ENCODE data around the gene RERE. TPM values are rescaled to one million over a fixed set of nuclear protein-coding genes. Genes with fewer than 3 reads are reported as not detected.

The RERE gene
- polyA plus RNA-seq, 1 of the 3 experiments (the other 2 are of a cell fraction), result 8.1 TPM

DNA sequence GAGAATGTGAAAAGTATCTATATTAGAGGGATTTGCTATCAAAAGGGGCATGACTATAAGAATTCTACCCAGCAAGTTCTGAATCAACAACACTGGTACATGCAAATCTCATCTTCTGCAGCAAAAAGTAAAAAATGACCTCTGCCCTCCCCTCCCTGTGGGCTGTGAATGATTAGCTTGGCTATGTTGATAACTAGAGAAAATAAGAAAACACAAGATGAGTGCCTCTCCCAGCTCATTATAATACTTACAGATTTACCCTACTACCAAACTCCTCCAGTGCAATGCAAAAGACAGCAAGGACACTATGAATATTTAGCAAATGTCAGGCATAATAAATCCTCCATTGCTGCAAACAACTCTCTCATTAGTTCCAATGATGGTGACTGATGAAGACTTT, 397.1 kb downstream of the RERE start (continued):
- TF ChIP-seq, protein P1, sequence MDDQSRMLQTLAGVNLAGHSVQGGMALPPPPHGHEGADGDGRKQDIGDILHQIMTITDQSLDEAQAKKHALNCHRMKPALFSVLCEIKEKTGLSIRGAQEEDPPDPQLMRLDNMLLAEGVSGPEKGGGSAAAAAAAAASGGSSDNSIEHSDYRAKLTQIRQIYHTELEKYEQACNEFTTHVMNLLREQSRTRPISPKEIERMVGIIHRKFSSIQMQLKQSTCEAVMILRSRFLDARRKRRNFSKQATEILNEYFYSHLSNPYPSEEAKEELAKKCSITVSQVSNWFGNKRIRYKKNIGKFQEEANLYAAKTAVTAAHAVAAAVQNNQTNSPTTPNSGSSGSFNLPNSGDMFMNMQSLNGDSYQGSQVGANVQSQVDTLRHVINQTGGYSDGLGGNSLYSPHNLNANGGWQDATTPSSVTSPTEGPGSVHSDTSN (IDR thresholded peaks at IDR 0.05), result no peak
- no peak for TF ChIP-seq RAD21 (IDR thresholded peaks at IDR 0.05; ENCODE audit: low read length)
- no peak for TF ChIP-seq FOXJ3 (CRISPR knock-in tag; IDR thresholded peaks at IDR 0.05)
- no peak for TF ChIP-seq RFX5 (IDR thresholded peaks at IDR 0.05; ENCODE audit: low read length)

DNA sequence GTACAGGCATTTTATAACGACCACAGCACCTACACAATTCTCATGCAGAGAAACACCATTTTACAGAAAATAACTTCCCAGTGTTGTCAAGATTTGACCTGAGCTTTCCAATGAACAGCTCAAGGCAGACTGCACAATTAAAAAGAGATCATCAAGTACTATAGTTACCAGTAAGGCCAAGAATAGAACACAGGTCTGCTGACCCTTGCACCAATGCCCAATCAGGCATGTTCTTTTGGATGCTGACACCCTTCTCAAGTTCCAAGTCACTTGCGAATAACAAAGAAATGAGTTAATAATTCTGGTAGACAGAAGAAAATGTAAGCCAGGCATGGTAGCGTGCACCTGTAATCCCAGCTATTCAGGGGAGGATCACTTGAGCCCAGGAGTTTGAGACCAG, 397.6 kb downstream of the RERE start:
- peaks cover 28 to 34% of the 10 kb centered on the region in 2 experiments; a peak in 3 of 4 replicates for H3K4me1 ChIP-seq (ENCODE audit: control insufficient read depth in 1 of 2, insufficient read depth in 2 of 2, low read depth in 1 of 2, low read length in 1 of 2)
- CTCF ChIA-PET, result interaction anchor here (1.9 kb wide), 1 partner anchor 11 kb away, joined by 11 read pairs; no protein-coding TSS in a partner anchor
- POLR2A ChIA-PET, result no interaction called here
- peak overlapping the region; percentile 89; the same call in 1 of the 2 replicates for H3K4me2 ChIP-seq
- H3K9me2 ChIP-seq, result no peaks in the 10 kb centered on the region
- H3K4me3 ChIP-seq (ENCODE audit: low read depth in 2 of 2, low read length in 1 of 2), result no peak overlapping the region
- no peaks in the 10 kb centered on the region for H3K9me3 ChIP-seq
- H2AFZ ChIP-seq (ENCODE audit: low read depth), result no peak overlapping the region
- peaks cover 27% of the 10 kb centered on the region for H3F3A ChIP-seq (replicated peaks; ENCODE audit: insufficient read depth)
- no peaks in the 10 kb centered on the region for H3K27me3 ChIP-seq (ENCODE audit: insufficient read depth)
- WGBS (ENCODE audit: low lambda C conversion rate), result 90% methylated on average over 3 of the region's 3 CpGs
- peaks cover 44 to 55% of the 10 kb centered on the region in 2 experiments for H3K36me3 ChIP-seq (replicated peaks in 1 of 2; ENCODE audit: control insufficient read depth in 1 of 2, insufficient read depth in 2 of 2, low read length in 1 of 2)
- H3K27ac ChIP-seq (ENCODE audit: low read depth in 2 of 2, low read length in 1 of 2), result no peak overlapping the region
- TF ChIP-seq, protein P2, sequence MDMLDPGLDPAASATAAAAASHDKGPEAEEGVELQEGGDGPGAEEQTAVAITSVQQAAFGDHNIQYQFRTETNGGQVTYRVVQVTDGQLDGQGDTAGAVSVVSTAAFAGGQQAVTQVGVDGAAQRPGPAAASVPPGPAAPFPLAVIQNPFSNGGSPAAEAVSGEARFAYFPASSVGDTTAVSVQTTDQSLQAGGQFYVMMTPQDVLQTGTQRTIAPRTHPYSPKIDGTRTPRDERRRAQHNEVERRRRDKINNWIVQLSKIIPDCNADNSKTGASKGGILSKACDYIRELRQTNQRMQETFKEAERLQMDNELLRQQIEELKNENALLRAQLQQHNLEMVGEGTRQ (IDR thresholded peaks at IDR 0.05; ENCODE audit: borderline replicate concordance, low read depth, low read length), result no peak
- no peak for TF ChIP-seq RAD21 (IDR thresholded peaks at IDR 0.05; ENCODE audit: low read length)
- no peak for TF ChIP-seq ZBTB33 (IDR thresholded peaks at IDR 0.05; ENCODE audit: borderline replicate concordance, low read depth)
- TF ChIP-seq, protein P1 (IDR thresholded peaks at IDR 0.05), result no peak
- TF ChIP-seq ELF1 (IDR thresholded peaks at IDR 0.05), result no peak
- no peak for TF ChIP-seq JUND (IDR thresholded peaks at IDR 0.05)
- DNase-seq, result no peak
- peaks cover 19% of the 10 kb centered on the region; the same call in 1 of the 2 replicates for H4K20me1 ChIP-seq (ENCODE audit: insufficient read depth)
- H3K9ac ChIP-seq, result no peak overlapping the region
- H3K79me2 ChIP-seq (ENCODE audit: insufficient read depth), result peaks cover 79% of the 10 kb centered on the region

DNA sequence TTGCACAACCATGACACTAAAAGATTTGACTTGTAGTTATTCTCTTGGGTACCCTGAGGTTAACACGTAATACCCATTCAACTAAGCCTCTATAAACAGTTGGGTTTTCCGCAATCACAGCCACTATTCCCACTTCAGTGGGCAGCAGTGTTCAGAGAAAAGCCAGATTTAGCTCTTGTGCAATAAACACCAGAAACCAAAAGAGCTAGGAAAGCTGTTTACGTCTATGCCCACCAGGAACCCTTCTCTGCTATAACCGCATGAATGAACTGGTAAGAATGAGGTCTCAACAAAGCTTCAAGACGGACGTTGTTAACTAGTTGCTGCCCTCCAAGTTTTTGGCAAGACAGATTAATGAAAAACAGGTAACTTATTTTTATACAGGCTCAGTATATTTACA, 398.3 kb downstream of the RERE start:
- no peak for DNase-seq

More for the DNA sequence above, 398.3 kb downstream of the RERE start:
- Histone ChIP-seq H3K9me3 (no peaks in the 10 kb centered on the region), H3K27me3 (ENCODE audit: insufficient read depth) (no peaks in the 10 kb centered on the region), H4K20me1 (ENCODE audit: insufficient read depth) (peaks cover 19% of the 10 kb centered on the region; the same call in 1 of the 2 replicates), H3F3A (replicated peaks; ENCODE audit: insufficient read depth) (peaks cover 22% of the 10 kb centered on the region), H3K36me3 (replicated peaks in 1 of 2; ENCODE audit: control insufficient read depth in 1 of 2, insufficient read depth in 2 of 2, low read length in 1 of 2) (peaks cover 51 to 55% of the 10 kb centered on the region in 2 experiments), H3K9me2 (no peaks in the 10 kb centered on the region), H3K4me1 (ENCODE audit: control insufficient read depth in 1 of 2, insufficient read depth in 2 of 2, low read depth in 1 of 2, low read length in 1 of 2) (peaks cover 21 to 28% of the 10 kb centered on the region in 2 experiments; a peak in 3 of 4 replicates), H3K4me2 (no peak overlapping the region), H3K9ac (no peak overlapping the region), H3K79me2 (ENCODE audit: insufficient read depth) (peaks cover 86% of the 10 kb centered on the region), H2AFZ (ENCODE audit: low read depth) (no peak overlapping the region), H3K4me3 (ENCODE audit: low read depth in 2 of 2, low read length in 1 of 2) (no peak overlapping the region), H3K27ac (ENCODE audit: low read depth in 2 of 2, low read length in 1 of 2) (no peak overlapping the region)
- 98% methylated on average over 6 of the region's 6 CpGs for WGBS (ENCODE audit: low lambda C conversion rate)
- ChIA-PET CTCF (interaction anchor here (0.8 to 1.9 kb wide), 2 partner anchors 11 to 24 kb away, joined by 3 to 11 read pairs; no protein-coding TSS in a partner anchor), POLR2A (no interaction called here)
- no peak for TF ChIP-seq NRF1 (IDR thresholded peaks at IDR 0.05; ENCODE audit: low read depth, low read length)
- no peak for TF ChIP-seq MEF2A (IDR thresholded peaks at IDR 0.05; ENCODE audit: borderline replicate concordance, low read depth)
- no peak for TF ChIP-seq TEAD4 (IDR thresholded peaks at IDR 0.05; ENCODE audit: borderline replicate concordance, insufficient read depth)
- TF ChIP-seq, protein P2 (IDR thresholded peaks at IDR 0.05; ENCODE audit: borderline replicate concordance, low read depth, low read length), result no peak
- TF ChIP-seq, protein P3, sequence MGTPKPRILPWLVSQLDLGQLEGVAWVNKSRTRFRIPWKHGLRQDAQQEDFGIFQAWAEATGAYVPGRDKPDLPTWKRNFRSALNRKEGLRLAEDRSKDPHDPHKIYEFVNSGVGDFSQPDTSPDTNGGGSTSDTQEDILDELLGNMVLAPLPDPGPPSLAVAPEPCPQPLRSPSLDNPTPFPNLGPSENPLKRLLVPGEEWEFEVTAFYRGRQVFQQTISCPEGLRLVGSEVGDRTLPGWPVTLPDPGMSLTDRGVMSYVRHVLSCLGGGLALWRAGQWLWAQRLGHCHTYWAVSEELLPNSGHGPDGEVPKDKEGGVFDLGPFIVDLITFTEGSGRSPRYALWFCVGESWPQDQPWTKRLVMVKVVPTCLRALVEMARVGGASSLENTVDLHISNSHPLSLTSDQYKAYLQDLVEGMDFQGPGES (IDR thresholded peaks at IDR 0.05; ENCODE audit: low read depth, low read length), result no peak

Measured in SK-N-SH (cell line).